GM12801 (cell line): ENCODE measurements around the gene PARK7.

ENCODE experiments used
- TF ChIP-seq, protein P1 (sequence below): IDR thresholded peaks from one replicate; pipeline ENCODE4 v1.5.1; 2011; ENCODE audit warnings: control low read depth; ENCODE audit not compliant: insufficient read length; ENCODE audit errors: extremely low read depth

PARK7 gene

DNA sequence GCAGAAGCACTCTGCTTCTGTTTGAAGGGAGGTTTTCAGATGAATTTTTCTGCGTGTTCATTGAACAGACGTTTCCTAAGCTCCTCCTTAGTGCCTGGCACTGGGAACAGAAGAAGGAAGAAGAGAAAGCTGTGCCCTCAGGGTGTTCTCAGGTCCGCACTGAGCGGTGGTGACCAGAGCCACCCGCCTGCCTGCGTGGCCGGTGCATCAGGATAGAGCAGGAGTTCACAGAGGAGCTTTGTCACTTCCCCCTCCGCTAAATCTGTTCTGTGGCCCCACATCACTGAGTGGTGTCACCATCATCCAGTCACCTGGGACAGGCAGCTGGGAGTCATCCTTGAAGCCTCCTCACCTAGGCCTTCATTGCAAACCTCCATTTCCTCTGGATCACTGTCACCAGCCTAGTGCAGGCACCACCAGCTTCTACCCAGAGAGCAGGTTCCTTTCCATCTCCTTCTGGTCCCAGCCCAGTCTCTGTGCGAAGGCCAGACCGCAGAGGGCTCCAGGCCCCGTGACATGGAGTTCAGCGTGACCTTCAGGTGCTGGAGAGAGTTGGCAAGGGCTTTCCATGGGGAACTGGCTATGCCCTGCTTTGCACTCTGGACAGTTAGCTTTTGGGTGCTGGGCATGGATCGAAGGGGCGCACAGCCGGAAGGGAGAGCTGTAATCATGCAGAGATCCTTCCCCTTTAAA lies 21.7 kb downstream of the PARK7 start:
- TF ChIP-seq, protein P1, sequence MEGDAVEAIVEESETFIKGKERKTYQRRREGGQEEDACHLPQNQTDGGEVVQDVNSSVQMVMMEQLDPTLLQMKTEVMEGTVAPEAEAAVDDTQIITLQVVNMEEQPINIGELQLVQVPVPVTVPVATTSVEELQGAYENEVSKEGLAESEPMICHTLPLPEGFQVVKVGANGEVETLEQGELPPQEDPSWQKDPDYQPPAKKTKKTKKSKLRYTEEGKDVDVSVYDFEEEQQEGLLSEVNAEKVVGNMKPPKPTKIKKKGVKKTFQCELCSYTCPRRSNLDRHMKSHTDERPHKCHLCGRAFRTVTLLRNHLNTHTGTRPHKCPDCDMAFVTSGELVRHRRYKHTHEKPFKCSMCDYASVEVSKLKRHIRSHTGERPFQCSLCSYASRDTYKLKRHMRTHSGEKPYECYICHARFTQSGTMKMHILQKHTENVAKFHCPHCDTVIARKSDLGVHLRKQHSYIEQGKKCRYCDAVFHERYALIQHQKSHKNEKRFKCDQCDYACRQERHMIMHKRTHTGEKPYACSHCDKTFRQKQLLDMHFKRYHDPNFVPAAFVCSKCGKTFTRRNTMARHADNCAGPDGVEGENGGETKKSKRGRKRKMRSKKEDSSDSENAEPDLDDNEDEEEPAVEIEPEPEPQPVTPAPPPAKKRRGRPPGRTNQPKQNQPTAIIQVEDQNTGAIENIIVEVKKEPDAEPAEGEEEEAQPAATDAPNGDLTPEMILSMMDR: no peak

DNA sequence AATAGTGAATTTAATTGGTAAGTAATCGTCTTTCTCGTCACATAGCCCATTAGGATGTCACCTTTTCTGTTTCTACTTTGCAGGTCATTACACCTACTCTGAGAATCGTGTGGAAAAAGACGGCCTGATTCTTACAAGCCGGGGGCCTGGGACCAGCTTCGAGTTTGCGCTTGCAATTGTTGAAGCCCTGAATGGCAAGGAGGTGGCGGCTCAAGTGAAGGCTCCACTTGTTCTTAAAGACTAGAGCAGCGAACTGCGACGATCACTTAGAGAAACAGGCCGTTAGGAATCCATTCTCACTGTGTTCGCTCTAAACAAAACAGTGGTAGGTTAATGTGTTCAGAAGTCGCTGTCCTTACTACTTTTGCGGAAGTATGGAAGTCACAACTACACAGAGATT lies 23.3 kb downstream of the PARK7 start:
- TF ChIP-seq, protein P1: no peak

DNA sequence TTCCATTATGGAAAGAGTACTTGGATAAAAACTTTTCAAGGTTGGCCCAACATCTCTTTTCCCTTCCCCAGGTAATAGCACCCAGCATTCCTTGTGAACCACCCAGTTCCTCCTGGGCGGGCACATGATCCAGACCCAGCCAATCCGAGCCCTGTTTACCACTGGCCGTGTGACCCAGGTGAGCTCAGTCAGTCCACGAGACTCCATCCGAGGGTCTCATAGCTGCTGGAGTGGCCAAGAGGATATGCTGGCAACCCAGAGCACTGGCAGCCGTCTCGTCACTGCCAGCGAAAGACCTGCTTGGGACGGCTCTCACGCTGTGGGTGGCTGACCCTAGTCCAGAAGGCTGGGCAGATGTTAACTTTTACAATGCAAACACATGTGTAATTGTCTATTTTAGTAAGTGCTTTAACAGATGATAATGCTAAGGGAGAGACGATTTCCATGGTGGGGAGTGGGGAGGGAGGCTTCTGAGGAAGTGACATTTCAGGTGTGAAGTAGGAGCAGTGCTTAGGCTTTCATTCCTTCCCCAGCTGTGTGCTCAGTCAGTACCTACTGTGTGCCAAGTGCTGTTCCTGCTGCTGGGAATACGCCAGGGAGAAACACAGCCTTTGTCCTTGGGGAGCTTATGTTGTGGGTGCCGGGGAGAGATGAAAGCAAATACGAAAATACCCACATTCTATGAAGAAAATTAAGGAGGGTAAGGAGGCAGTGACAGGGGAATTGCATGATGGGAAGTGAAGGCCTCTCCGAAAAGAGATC lies 24.5 kb downstream of the PARK7 start:
- TF ChIP-seq, protein P1: no peak

DNA sequence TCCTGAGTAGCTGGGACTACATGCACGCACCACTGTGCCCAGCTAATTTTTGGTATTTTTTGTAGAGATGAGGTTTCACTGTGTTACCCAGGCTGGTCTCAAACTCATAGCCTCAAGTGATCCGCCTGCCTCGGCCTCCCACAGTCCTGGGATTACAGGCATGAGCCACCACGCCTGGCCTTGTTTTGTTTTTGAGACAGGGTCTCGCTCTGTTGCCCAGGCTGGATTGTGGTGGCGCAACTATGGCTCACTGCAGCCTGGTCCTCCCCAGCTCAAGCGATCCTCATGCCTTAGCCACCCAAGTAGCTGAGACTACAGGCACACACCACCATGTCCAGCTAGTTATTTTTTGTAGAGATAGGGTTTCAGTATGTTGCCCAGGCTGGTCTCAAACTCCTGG lies 26.0 kb downstream of the PARK7 start:
- TF ChIP-seq, protein P1: no peak

- TF ChIP-seq, protein P1: no peak
Measured at GRCh38 chr1:7988576-7988975, 27.1 kb downstream of the PARK7 start.

DNA sequence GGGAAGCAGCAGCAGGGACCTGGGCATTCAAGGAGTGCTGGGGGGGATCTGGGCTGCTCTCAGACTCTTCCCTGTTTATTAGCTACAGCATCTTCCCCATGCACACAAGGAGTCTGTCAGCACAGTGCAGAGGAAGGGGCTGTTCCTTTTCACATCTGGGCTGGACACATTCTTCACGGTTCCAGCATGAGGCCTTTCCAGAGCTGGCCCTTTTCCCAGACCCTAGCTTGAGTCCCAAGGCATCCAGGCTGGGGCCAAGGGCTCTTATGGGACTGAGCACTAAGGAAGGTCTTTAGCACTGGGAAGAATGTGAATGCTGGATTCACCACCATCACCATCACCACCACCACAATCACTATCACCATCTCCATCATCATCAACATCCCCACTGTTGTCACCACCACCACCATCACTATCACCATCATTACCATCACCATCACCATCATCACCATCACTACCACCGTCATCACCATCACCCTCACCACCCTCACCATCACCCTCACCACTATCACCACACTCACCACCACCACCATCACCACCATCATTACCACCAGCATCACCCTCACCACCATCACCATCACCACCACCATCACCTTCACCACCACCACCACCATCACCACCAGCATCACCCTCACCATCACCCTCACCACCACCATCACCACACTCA lies 28.4 kb downstream of the PARK7 start:
- TF ChIP-seq, protein P1: no peak
